ENCODE data around the gene TSPAN18. TPM values are rescaled to one million over a fixed set of nuclear protein-coding genes. Genes with fewer than 3 reads are reported as not detected.

TSPAN18 gene
- total RNA-seq, 1 experiment from 2014 or later: not detected

DNA sequence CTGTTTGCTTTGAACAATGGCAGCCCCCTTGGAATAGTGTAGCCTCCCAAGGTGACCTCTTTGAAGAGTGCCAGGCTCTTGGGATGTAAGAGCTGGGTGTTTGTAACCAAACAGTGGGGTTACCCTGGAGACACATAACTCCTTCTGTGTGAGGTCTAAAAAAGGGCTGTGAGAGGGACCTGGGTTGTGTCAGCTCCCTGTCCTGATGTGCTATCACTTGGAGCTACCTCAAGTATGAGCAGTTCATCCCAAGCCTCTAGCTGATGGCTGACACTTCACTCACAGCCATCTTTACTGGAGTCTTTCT is 40.2 kb downstream of the TSPAN18 start:
- Histone ChIP-seq H3K9ac (ENCODE audit: low read length) (no peak overlapping the region), H3K27ac (ENCODE audit: low read length) (no peak overlapping the region), H3K4me3 (ENCODE audit: low read length) (no peak overlapping the region), H3K4me1 (ENCODE audit: insufficient read depth, low read length) (no peaks in the 10 kb centered on the region), H2AFZ (ENCODE audit: low read length) (no peak overlapping the region), H4K20me1 (ENCODE audit: low read length) (no peaks in the 10 kb centered on the region), H3F3A (ENCODE audit: low read length, unreplicated experiment) (no peaks in the 10 kb centered on the region), H3K9me2 (replicated peaks; ENCODE audit: low read length) (no peaks in the 10 kb centered on the region), H3K36me3 (ENCODE audit: low read depth, low read length) (no peaks in the 10 kb centered on the region), H3K27me3 (ENCODE audit: low read length) (peaks cover 32% of the 10 kb centered on the region; the same call in 1 of the 2 replicates), H3K79me2 (ENCODE audit: low read length) (no peaks in the 10 kb centered on the region), H3K9me3 (ENCODE audit: low read length) (no peaks in the 10 kb centered on the region), H3K4me2 (ENCODE audit: low read length) (no peak overlapping the region)
- intact Hi-C loops (cut with micrococcal nuclease): no loop called here
- CTCF ChIA-PET: no interaction called here
- BruUV-seq (replicated peaks): no TSS peak
- TF ChIP-seq CTCF (conservative IDR thresholded peaks at IDR 0.05; ENCODE audit: low read depth, low read length) (no peak), EZH2 (IDR thresholded peaks at IDR 0.05; ENCODE audit: low read length, unreplicated experiment) (no peak), EZH2phosphoT487 (IDR thresholded peaks at IDR 0.05; ENCODE audit: borderline replicate concordance, low read length) (no peak)
- no peak for DNase-seq
- POLR2A ChIA-PET (ENCODE audit: unreplicated experiment): no interaction called here
- no peak for ATAC-seq

DNA sequence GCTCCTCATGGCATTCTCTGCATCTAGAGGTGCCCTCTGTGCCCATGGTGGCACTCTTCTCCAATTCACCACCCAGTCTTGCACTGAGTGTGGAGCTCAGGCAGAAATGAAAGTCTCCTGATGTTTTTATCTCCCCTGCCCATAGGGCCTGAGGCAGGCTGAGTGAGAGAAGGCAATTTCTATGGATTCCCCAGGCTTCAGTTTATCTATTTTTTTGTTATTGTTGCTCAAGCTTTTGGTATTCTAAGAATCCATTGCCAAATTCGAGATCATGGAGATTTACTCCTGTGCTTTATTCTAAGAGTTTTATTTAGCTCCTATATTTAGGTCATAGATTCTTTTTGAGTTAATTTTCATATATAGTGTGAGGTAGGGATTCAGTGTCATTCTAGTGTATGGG is 40.7 kb downstream of the TSPAN18 start:
- Histone ChIP-seq H3K9ac (ENCODE audit: low read length) (no peak overlapping the region), H3K36me3 (ENCODE audit: low read depth, low read length) (no peaks in the 10 kb centered on the region), H4K20me1 (ENCODE audit: low read length) (no peaks in the 10 kb centered on the region), H3K27ac (ENCODE audit: low read length) (no peak overlapping the region), H3K9me2 (replicated peaks; ENCODE audit: low read length) (no peaks in the 10 kb centered on the region), H3K4me1 (ENCODE audit: insufficient read depth, low read length) (no peaks in the 10 kb centered on the region), H3K4me2 (ENCODE audit: low read length) (no peak overlapping the region), H2AFZ (ENCODE audit: low read length) (no peak overlapping the region), H3K27me3 (ENCODE audit: low read length) (peaks cover 37% of the 10 kb centered on the region; the same call in 1 of the 2 replicates), H3K4me3 (ENCODE audit: low read length) (no peak overlapping the region), H3K9me3 (ENCODE audit: low read length) (no peaks in the 10 kb centered on the region), H3K79me2 (ENCODE audit: low read length) (no peaks in the 10 kb centered on the region), H3F3A (ENCODE audit: low read length, unreplicated experiment) (no peaks in the 10 kb centered on the region)
- no peak for ATAC-seq
- CTCF ChIA-PET: no interaction called here
- POLR2A ChIA-PET (ENCODE audit: unreplicated experiment): no interaction called here
- no peak for DNase-seq
- no peak for TF ChIP-seq EZH2phosphoT487 (IDR thresholded peaks at IDR 0.05; ENCODE audit: borderline replicate concordance, low read length)
- no peak for TF ChIP-seq CTCF (conservative IDR thresholded peaks at IDR 0.05; ENCODE audit: low read depth, low read length)
- no peak for TF ChIP-seq EZH2 (IDR thresholded peaks at IDR 0.05; ENCODE audit: low read length, unreplicated experiment)
- no TSS peak for BruUV-seq (replicated peaks)
- intact Hi-C loops (cut with micrococcal nuclease): no loop called here

DNA sequence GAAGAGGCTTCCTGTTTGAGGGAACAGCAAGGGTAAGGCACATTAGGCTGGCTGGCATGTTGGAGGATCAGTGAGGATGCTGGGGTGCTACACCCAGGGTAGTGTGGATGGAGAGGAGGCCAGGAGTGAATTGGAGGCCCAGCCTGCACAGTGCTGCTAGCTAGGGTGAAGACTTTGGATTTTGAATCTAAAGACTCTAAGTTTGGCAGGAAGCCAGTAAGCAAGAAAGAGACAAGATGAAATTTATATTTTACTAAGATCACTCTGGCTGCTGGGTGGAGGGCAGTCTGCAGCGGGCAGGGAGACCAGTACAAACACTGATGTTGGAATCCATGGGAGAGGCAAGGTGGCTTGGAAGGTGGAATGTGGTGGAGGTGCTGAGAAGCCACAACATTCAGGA is 43.6 kb downstream of the TSPAN18 start:
- CTCF ChIA-PET: no interaction called here
- no TSS peak for BruUV-seq (replicated peaks)
- no peak overlapping the region for H3K4me2 ChIP-seq (ENCODE audit: low read length)

More for the DNA sequence above, 43.6 kb downstream of the TSPAN18 start:
- TF ChIP-seq CTCF (conservative IDR thresholded peaks at IDR 0.05; ENCODE audit: low read depth, low read length) (no peak), EZH2phosphoT487 (IDR thresholded peaks at IDR 0.05; ENCODE audit: borderline replicate concordance, low read length) (no peak), EZH2 (IDR thresholded peaks at IDR 0.05; ENCODE audit: low read length, unreplicated experiment) (no peak)
- Histone ChIP-seq H3K27ac (ENCODE audit: low read length) (no peak overlapping the region), H3K36me3 (ENCODE audit: low read depth, low read length) (no peaks in the 10 kb centered on the region), H3K27me3 (ENCODE audit: low read length) (peaks cover 46% of the 10 kb centered on the region), H4K20me1 (ENCODE audit: low read length) (no peaks in the 10 kb centered on the region), H3F3A (ENCODE audit: low read length, unreplicated experiment) (no peaks in the 10 kb centered on the region), H3K9me3 (ENCODE audit: low read length) (no peaks in the 10 kb centered on the region), H3K4me1 (ENCODE audit: insufficient read depth, low read length) (no peaks in the 10 kb centered on the region), H3K9me2 (replicated peaks; ENCODE audit: low read length) (no peaks in the 10 kb centered on the region), H3K79me2 (ENCODE audit: low read length) (no peaks in the 10 kb centered on the region), H3K4me3 (ENCODE audit: low read length) (no peak overlapping the region), H3K9ac (ENCODE audit: low read length) (no peak overlapping the region), H2AFZ (ENCODE audit: low read length) (no peak overlapping the region)
- POLR2A ChIA-PET (ENCODE audit: unreplicated experiment): no interaction called here
- DNase-seq: no peak
- no peak for ATAC-seq
- intact Hi-C loops (cut with micrococcal nuclease): no loop called here
